HEK293 (cell line): ENCODE measurements around the gene RGL2.
A peak's percentile ranks its signal among the peaks of the same experiment; 100 is the strongest.

Experiments
- BCL11A ChIP-seq: fragments of 450-650 bp; formaldehyde crosslinking; IDR thresholded peaks from 2 replicates; pipeline ENCODE4 v1.5.1; 2016; ENCODE audit warnings: low read depth, missing biosample characterization, missing genetic modification characterization
- BCL6B ChIP-seq: fragments of 450-650 bp; formaldehyde crosslinking; IDR thresholded peaks from 2 replicates; pipeline ENCODE4 v1.5.1; 2017; ENCODE audit warnings: missing biosample characterization, missing genetic modification characterization
- ELK4 ChIP-seq: IDR thresholded peaks from 2 replicates; pipeline ENCODE4 v1.6.1; 2011; ENCODE audit warnings: mild to moderate bottlenecking, low read depth, low read length, borderline replicate concordance
- GLI2 ChIP-seq: fragments of 450-650 bp; formaldehyde crosslinking; IDR thresholded peaks from 2 replicates; pipeline ENCODE4; 2017; ENCODE audit warnings: missing biosample characterization, missing genetic modification characterization, low read depth, borderline replicate concordance
- KLF16 ChIP-seq: fragments of 450-650 bp; formaldehyde crosslinking; IDR thresholded peaks from 2 replicates; pipeline ENCODE4 v1.5.1; 2017; ENCODE audit warnings: missing biosample characterization, missing genetic modification characterization
- MEIS1 ChIP-seq: sonication (generic); formaldehyde crosslinking; IDR thresholded peaks from 2 replicates; pipeline ENCODE4 v1.8.1; 2022; ENCODE audit warnings: missing genetic modification reagents, mild to moderate bottlenecking, borderline replicate concordance
- MYNN ChIP-seq: fragments of 450-650 bp; formaldehyde crosslinking; IDR thresholded peaks from 2 replicates; pipeline ENCODE4 v1.5.1; 2016; ENCODE audit warnings: missing biosample characterization, missing genetic modification characterization, borderline replicate concordance
- REST ChIP-seq: fragments of 450-650 bp; formaldehyde crosslinking; IDR thresholded peaks from 2 replicates; pipeline ENCODE4 v1.5.1; 2016; ENCODE audit warnings: missing biosample characterization, missing genetic modification characterization
- SCRT2 ChIP-seq: fragments of 450-650 bp; formaldehyde crosslinking; IDR thresholded peaks from 2 replicates; pipeline ENCODE4 v1.5.1; 2016; ENCODE audit warnings: missing biosample characterization, missing genetic modification characterization
- ZBTB7A ChIP-seq: fragments of 450-650 bp; formaldehyde crosslinking; IDR thresholded peaks from 2 replicates; pipeline ENCODE4 v1.5.1; 2016; ENCODE audit warnings: low read depth, missing biosample characterization, missing genetic modification characterization
- ZEB2 ChIP-seq: fragments of 450-650 bp; formaldehyde crosslinking; IDR thresholded peaks from 2 replicates; pipeline ENCODE4 v1.5.1; 2016; ENCODE audit warnings: missing biosample characterization, missing genetic modification characterization
- ZFP69B ChIP-seq: fragments of 450-650 bp; formaldehyde crosslinking; IDR thresholded peaks from 2 replicates; pipeline ENCODE4 v1.5.1; 2016; ENCODE audit warnings: missing biosample characterization, missing genetic modification characterization
- ZIC2 ChIP-seq: fragments of 450-650 bp; formaldehyde crosslinking; IDR thresholded peaks from 2 replicates; pipeline ENCODE4 v1.5.1; 2016; ENCODE audit warnings: missing biosample characterization, missing genetic modification characterization
- ZNF112 ChIP-seq: fragments of 450-650 bp; formaldehyde crosslinking; IDR thresholded peaks from 2 replicates; pipeline ENCODE4 v1.5.0; 2017; ENCODE audit warnings: missing biosample characterization, missing genetic modification characterization
- ZNF132 ChIP-seq: fragments of 450-650 bp; formaldehyde crosslinking; IDR thresholded peaks from 2 replicates; pipeline ENCODE4 v1.5.1; 2017; ENCODE audit warnings: missing biosample characterization, missing genetic modification characterization, borderline replicate concordance
- ZNF16 ChIP-seq: fragments of 450-650 bp; formaldehyde crosslinking; IDR thresholded peaks from 2 replicates; pipeline ENCODE4 v1.5.1; 2016; ENCODE audit warnings: low read depth, missing biosample characterization, missing genetic modification characterization
- ZNF184 ChIP-seq: fragments of 450-650 bp; IDR thresholded peaks from 2 replicates; pipeline ENCODE4 v1.5.1; 2018; ENCODE audit warnings: missing biosample characterization, mild to moderate bottlenecking, missing genetic modification characterization
- ZNF202 ChIP-seq: fragments of 450-650 bp; formaldehyde crosslinking; IDR thresholded peaks from 2 replicates; pipeline ENCODE4 v1.5.1; 2016; ENCODE audit warnings: missing biosample characterization, missing genetic modification characterization, borderline replicate concordance
- ZNF23 ChIP-seq: fragments of 450-650 bp; formaldehyde crosslinking; IDR thresholded peaks from 2 replicates; pipeline ENCODE4 v1.5.1; 2016; ENCODE audit warnings: missing biosample characterization, missing genetic modification characterization, borderline replicate concordance
- ZNF239 ChIP-seq: fragments of 450-650 bp; formaldehyde crosslinking; IDR thresholded peaks from 2 replicates; pipeline ENCODE4 v1.5.1; 2016; ENCODE audit warnings: missing biosample characterization, missing genetic modification characterization
- ZNF248 ChIP-seq: fragments of 450-650 bp; formaldehyde crosslinking; IDR thresholded peaks from 2 replicates; pipeline ENCODE4 v1.5.1; 2017; ENCODE audit warnings: missing biosample characterization, missing genetic modification characterization
- ZNF324 ChIP-seq: fragments of 450-650 bp; formaldehyde crosslinking; IDR thresholded peaks from 2 replicates; pipeline ENCODE4 v1.5.1; 2016; ENCODE audit warnings: missing biosample characterization, missing genetic modification characterization
- ZNF350 ChIP-seq: fragments of 450-650 bp; formaldehyde crosslinking; IDR thresholded peaks from 2 replicates; pipeline ENCODE4 v1.5.0; 2017; ENCODE audit warnings: missing biosample characterization, mild to moderate bottlenecking, missing genetic modification characterization
- ZNF404 ChIP-seq: fragments of 450-650 bp; formaldehyde crosslinking; IDR thresholded peaks from 2 replicates; pipeline ENCODE4 v1.5.1; 2017; ENCODE audit warnings: missing biosample characterization, missing genetic modification characterization
- ZNF423 ChIP-seq: fragments of 450-650 bp; formaldehyde crosslinking; IDR thresholded peaks from 2 replicates; pipeline ENCODE4 v1.5.1; 2016; ENCODE audit warnings: missing biosample characterization, missing genetic modification characterization
- ZNF488 ChIP-seq: fragments of 450-650 bp; formaldehyde crosslinking; IDR thresholded peaks from 2 replicates; pipeline ENCODE4 v1.5.1; 2016; ENCODE audit warnings: missing biosample characterization, missing genetic modification characterization
- ZNF600 ChIP-seq: fragments of 450-650 bp; formaldehyde crosslinking; IDR thresholded peaks from 2 replicates; pipeline ENCODE4 v1.5.1; 2016; ENCODE audit warnings: missing biosample characterization, missing genetic modification characterization
- ZNF704 ChIP-seq: fragments of 450-650 bp; formaldehyde crosslinking; IDR thresholded peaks from 2 replicates; pipeline ENCODE4 v1.5.1; 2016; ENCODE audit warnings: missing biosample characterization, missing genetic modification characterization
- ZNF747 ChIP-seq: fragments of 450-650 bp; formaldehyde crosslinking; IDR thresholded peaks from 2 replicates; pipeline ENCODE4 v1.5.1; 2016; ENCODE audit warnings: missing biosample characterization, missing genetic modification characterization
- ZNF768 ChIP-seq: fragments of 450-650 bp; formaldehyde crosslinking; IDR thresholded peaks from 2 replicates; pipeline ENCODE4 v1.5.1; 2018; ENCODE audit warnings: missing biosample characterization, mild to moderate bottlenecking, missing genetic modification characterization
- ZSCAN16 ChIP-seq: fragments of 450-650 bp; formaldehyde crosslinking; IDR thresholded peaks from 2 replicates; pipeline ENCODE4 v1.5.1; 2016; ENCODE audit warnings: missing biosample characterization, missing genetic modification characterization

Gene RGL2

GRCh38 chr6:33320315-33321181, 21.8 kb upstream of the RGL2 start (continued):
- peak; percentile 97 for TF ChIP-seq ZEB2 (tag by site-specific recombination)
- no peak for TF ChIP-seq ZNF112
- no peak; the same call in 1 of the 2 replicates for TF ChIP-seq ZNF324 (tag by site-specific recombination)
- TF ChIP-seq ZFP69B (tag by site-specific recombination) = peak; percentile 46; the same call in 1 of the 2 replicates
- TF ChIP-seq ZNF202 (tag by site-specific recombination) = no peak
- TF ChIP-seq MYNN (tag by site-specific recombination) = no peak
- no peak for TF ChIP-seq REST
- no peak for TF ChIP-seq ZNF132 (tag by site-specific recombination)
- no peak for TF ChIP-seq ZNF768 (tag by site-specific recombination)
- no peak for TF ChIP-seq ZNF23
- TF ChIP-seq MEIS1 (CRISPR knock-in tag) = no peak
- peak; percentile 68 for TF ChIP-seq SCRT2 (tag by site-specific recombination)
- no peak for TF ChIP-seq ZNF488
- no peak for TF ChIP-seq ZBTB7A (tag by site-specific recombination)
- no peak for TF ChIP-seq ZNF184 (tag by site-specific recombination)
- no peak for TF ChIP-seq BCL11A
- TF ChIP-seq ZNF404 (tag by site-specific recombination) = no peak
- TF ChIP-seq ZNF350 (tag by site-specific recombination) = no peak
- TF ChIP-seq ZNF423 (tag by site-specific recombination) = no peak
- no peak for TF ChIP-seq ZNF16
- no peak for TF ChIP-seq GLI2
- no peak for TF ChIP-seq ZNF248 (tag by site-specific recombination)
- no peak for TF ChIP-seq KLF16 (tag by site-specific recombination)
- no peak for TF ChIP-seq ZNF704
- TF ChIP-seq ELK4 = no peak
- no peak for TF ChIP-seq BCL6B (tag by site-specific recombination)
- TF ChIP-seq ZNF600 (tag by site-specific recombination) = peak; percentile 95
- TF ChIP-seq ZSCAN16 (tag by site-specific recombination) = no peak
- TF ChIP-seq ZNF239 (tag by site-specific recombination) = no peak
- no peak for TF ChIP-seq ZNF747 (tag by site-specific recombination)
- TF ChIP-seq ZIC2 (tag by site-specific recombination) = no peak
